CD4-positive, CD25-positive, alpha-beta regulatory T cell (primary cell): Measurements from ENCODE around the gene HNRNPH1. TPM values are rescaled to one million over a fixed set of nuclear protein-coding genes. Genes with fewer than 3 reads are reported as not detected.

ENCODE experiments used
- ATAC-seq, 2 donors: fragments of 150-1000 bp; cut with Tn5 transposase; one replicate each; pipeline ENCODE4 v1.10.0; 2021; ENCODE audit warnings: low read depth in 2 of 2, moderate number of reproducible peaks in 2 of 2, moderate library complexity in 1 of 2
- DNase-seq, 3 donors: peaks; one replicate each; pipeline versions ENCODE4 v3.0.0 to v3.0.0-alpha.2; 2012 to 2022; ENCODE audit warnings: mixed read lengths in 1 of 3
- H3K27ac ChIP-seq: one replicate; pipeline ENCODE4 v1.7.0; 2013; ENCODE audit warnings: mild to moderate bottlenecking, low read length; ENCODE audit not compliant: insufficient read depth, poor library complexity, severe bottlenecking
- H3K27me3 ChIP-seq: one replicate; pipeline ENCODE4 v1.7.0; 2013; ENCODE audit warnings: low read length; ENCODE audit not compliant: control insufficient read depth, insufficient read depth
- H3K36me3 ChIP-seq: one replicate; pipeline ENCODE4 v1.7.0; 2013; ENCODE audit warnings: mild to moderate bottlenecking, low read length, moderate library complexity; ENCODE audit not compliant: control insufficient read depth, insufficient read depth
- H3K4me1 ChIP-seq: 2 replicates; pipeline ENCODE4 v1.7.0; 2013; ENCODE audit warnings: mild to moderate bottlenecking, low read length; ENCODE audit not compliant: insufficient read depth, control insufficient read depth, poor library complexity, severe bottlenecking
- H3K4me3 ChIP-seq: one replicate; pipeline ENCODE4 v1.7.0; 2013; ENCODE audit warnings: low read depth, mild to moderate bottlenecking, low read length, moderate library complexity
- H3K9me3 ChIP-seq, 2 experiments: 1 replicate in 1 of 2; 2 replicates in 1 of 2; pipeline ENCODE4 v1.7.0; 2013; ENCODE audit warnings: low read length in 2 of 2, mild to moderate bottlenecking in 1 of 2, moderate library complexity in 1 of 2; ENCODE audit not compliant: control insufficient read depth in 2 of 2
- H3K27ac Mint-ChIP-seq, 3 donors: one replicate each; pipeline ENCODE4 v1.8.0; 2020 to 2022; ENCODE audit warnings: mild to moderate bottlenecking in 3 of 3, mixed read lengths in 3 of 3, moderate library complexity in 2 of 3
- H3K27me3 Mint-ChIP-seq: one replicate; pipeline ENCODE4 v1.8.0; 2022; ENCODE audit warnings: mild to moderate bottlenecking, mixed read lengths
- H3K36me3 Mint-ChIP-seq: one replicate; pipeline ENCODE4 v1.8.0; 2020; ENCODE audit warnings: mixed read lengths
- H3K4me1 Mint-ChIP-seq, 4 donors: one replicate each; pipeline ENCODE4 v1.8.0; 2020 to 2022; ENCODE audit warnings: mixed read lengths in 4 of 4, mild to moderate bottlenecking in 1 of 4
- H3K4me3 Mint-ChIP-seq, 4 donors: one replicate each; pipeline ENCODE4 v1.8.0; 2020 to 2022; ENCODE audit warnings: mild to moderate bottlenecking in 4 of 4, mixed read lengths in 4 of 4, moderate library complexity in 3 of 4
- H3K9me3 Mint-ChIP-seq, 7 donors: one replicate each; pipeline ENCODE4 v1.8.0; 2020 to 2022; ENCODE audit warnings: mixed read lengths in 7 of 7, mild to moderate bottlenecking in 3 of 7, moderate library complexity in 2 of 7
- polyA plus RNA-seq, 4 donors: library from polyadenylated mRNA; unstranded; fragments of 300-500 nt; fragmentation: Illumina TruSeq; gene quantifications; one replicate each; pipeline ENCODE4 v1.2.3, GENCODE V29; 2021
- total RNA-seq: library from RNA; stranded (reverse); gene quantifications from one replicate; pipeline ENCODE4 v1.2.3, GENCODE V29; 2022

The HNRNPH1 gene
- total and polyA plus RNA-seq, 5 donors from 2014 or later = 102 to 2,049 (median 140) TPM

GRCh38 chr5:179606910-179607159 is 16.6 kb downstream of the HNRNPH1 start:
- Mint-ChIP-seq H3K4me3 (no peak overlapping the region), H3K27me3 (no peaks in the 10 kb centered on the region), H3K4me1 (peaks cover 12 to 34% (median 26%) of the 10 kb centered on the region in 4 donors), H3K27ac (peak overlapping the region in 1 of 3 donors; percentile 66), H3K36me3 (peaks cover 29% of the 10 kb centered on the region), H3K9me3 (no peaks in the 10 kb centered on the region)
- Histone ChIP-seq H3K4me3 (no peak overlapping the region), H3K4me1 (peaks cover 28% of the 10 kb centered on the region), H3K27me3 (no peaks in the 10 kb centered on the region), H3K36me3 (peaks cover 55% of the 10 kb centered on the region), H3K9me3 (no peaks in the 10 kb centered on the region), H3K27ac (no peak overlapping the region)
- ATAC-seq (no peak), DNase-seq (no peak)

- no peaks in the 10 kb centered on the region for H3K9me3 Mint-ChIP-seq
- peaks cover 12 to 34% (median 23%) of the 10 kb centered on the region in 4 donors for H3K4me1 Mint-ChIP-seq
- peaks cover 26% of the 10 kb centered on the region for H3K36me3 Mint-ChIP-seq
- DNase-seq (no peak), ATAC-seq (no peak)
- H3K27ac Mint-ChIP-seq = peak overlapping the region in 1 of 3 donors; percentile 26
- H3K27me3 Mint-ChIP-seq = no peaks in the 10 kb centered on the region
- no peaks in the 10 kb centered on the region for H3K9me3 ChIP-seq
- peaks cover 51% of the 10 kb centered on the region for H3K36me3 ChIP-seq
- H3K27ac ChIP-seq = no peak overlapping the region
- H3K4me3 Mint-ChIP-seq = peak overlapping the region in 1 of 4 donors; percentile 21
- H3K4me3 ChIP-seq = no peak overlapping the region
- H3K27me3 ChIP-seq = no peaks in the 10 kb centered on the region
- peaks cover 28% of the 10 kb centered on the region for H3K4me1 ChIP-seq
Observed at GRCh38 chr5:179606071-179606909, 17.2 kb downstream of the HNRNPH1 start.

- no peak overlapping the region for H3K4me3 ChIP-seq
- H3K27me3 ChIP-seq = no peaks in the 10 kb centered on the region
- H3K9me3 ChIP-seq = no peaks in the 10 kb centered on the region
- Mint-ChIP-seq H3K36me3 (peaks cover 19% of the 10 kb centered on the region), H3K9me3 (no peaks in the 10 kb centered on the region), H3K4me1 (peaks cover 10 to 24% (median 18%) of the 10 kb centered on the region in 4 donors), H3K27ac (peak overlapping the region in 2 of 3 donors; percentile 42 to 66), H3K4me3 (no peak overlapping the region), H3K27me3 (no peaks in the 10 kb centered on the region)
- no peak for DNase-seq
- no peak overlapping the region for H3K27ac ChIP-seq
- ATAC-seq = no peak
- peaks cover 27% of the 10 kb centered on the region for H3K4me1 ChIP-seq
- peaks cover 40% of the 10 kb centered on the region for H3K36me3 ChIP-seq
Observed at GRCh38 chr5:179605026-179605833, 18.2 kb downstream of the HNRNPH1 start.

- H3K27ac ChIP-seq = no peak overlapping the region
- no peak for ATAC-seq
- Mint-ChIP-seq H3K36me3 (peaks cover 15% of the 10 kb centered on the region), H3K4me1 (peaks cover 3 to 8% (median 5%) of the 10 kb centered on the region in 4 donors), H3K27me3 (no peaks in the 10 kb centered on the region), H3K27ac (no peak overlapping the region), H3K9me3 (no peaks in the 10 kb centered on the region), H3K4me3 (peak overlapping the region in 1 of 4 donors; percentile 3)
- H3K27me3 ChIP-seq = no peaks in the 10 kb centered on the region
- peaks cover 9% of the 10 kb centered on the region for H3K4me1 ChIP-seq
- no peaks in the 10 kb centered on the region for H3K9me3 ChIP-seq
- no peak for DNase-seq
- H3K4me3 ChIP-seq = no peak overlapping the region
- peaks cover 42% of the 10 kb centered on the region for H3K36me3 ChIP-seq
Observed at GRCh38 chr5:179603308-179603707, 20.2 kb downstream of the HNRNPH1 start.

- H3K36me3 ChIP-seq = peaks cover 43% of the 10 kb centered on the region
- Mint-ChIP-seq H3K27me3 (no peaks in the 10 kb centered on the region), H3K9me3 (no peaks in the 10 kb centered on the region), H3K36me3 (peaks cover 15% of the 10 kb centered on the region), H3K4me1 (no peaks in the 10 kb centered on the region), H3K27ac (peak overlapping the region in 1 of 3 donors; percentile 38), H3K4me3 (no peak overlapping the region)
- no peak overlapping the region for H3K27ac ChIP-seq
- H3K4me3 ChIP-seq = no peak overlapping the region
- ATAC-seq (no peak), DNase-seq (no peak)
- H3K4me1 ChIP-seq = no peaks in the 10 kb centered on the region
- H3K9me3 ChIP-seq = no peaks in the 10 kb centered on the region
- no peaks in the 10 kb centered on the region for H3K27me3 ChIP-seq
Observed at GRCh38 chr5:179601871-179602625, 21.4 kb downstream of the HNRNPH1 start.

GRCh38 chr5:179599973-179600372 is 23.5 kb downstream of the HNRNPH1 start:
- no peaks in the 10 kb centered on the region for H3K4me1 Mint-ChIP-seq
- no peak for ATAC-seq
- Histone ChIP-seq H3K36me3 (peaks cover 44% of the 10 kb centered on the region), H3K9me3 (no peaks in the 10 kb centered on the region), H3K4me3 (no peak overlapping the region), H3K27ac (no peak overlapping the region), H3K4me1 (no peaks in the 10 kb centered on the region), H3K27me3 (no peaks in the 10 kb centered on the region)
- H3K36me3 Mint-ChIP-seq = peaks cover 20% of the 10 kb centered on the region
- DNase-seq = no peak
- no peak overlapping the region for H3K4me3 Mint-ChIP-seq
- no peaks in the 10 kb centered on the region for H3K27me3 Mint-ChIP-seq
- H3K27ac Mint-ChIP-seq = no peak overlapping the region
- no peaks in the 10 kb centered on the region for H3K9me3 Mint-ChIP-seq

GRCh38 chr5:179599566-179599965 is 23.9 kb downstream of the HNRNPH1 start:
- Histone ChIP-seq H3K36me3 (peaks cover 47% of the 10 kb centered on the region), H3K4me3 (no peak overlapping the region), H3K27ac (no peak overlapping the region), H3K4me1 (no peaks in the 10 kb centered on the region), H3K9me3 (no peaks in the 10 kb centered on the region), H3K27me3 (no peaks in the 10 kb centered on the region)
- Mint-ChIP-seq H3K36me3 (peaks cover 20% of the 10 kb centered on the region), H3K27me3 (no peaks in the 10 kb centered on the region), H3K4me3 (no peak overlapping the region), H3K4me1 (no peaks in the 10 kb centered on the region), H3K9me3 (no peaks in the 10 kb centered on the region), H3K27ac (no peak overlapping the region)
- no peak for DNase-seq
- ATAC-seq = no peak
